HL-60 (cell line): ENCODE data around the gene MDM4.

Experiments used
- DNase-seq, 2 experiments: peaks; one replicate each; pipeline ENCODE4 v3.0.0-alpha.2; 2010 to 2020; ENCODE audit warnings: low read depth in 1 of 2, low spot score in 1 of 2
- H3K27ac ChIP-seq: fragments of 250-450 bp; sonication (Bioruptor Pico); replicated peaks from 2 replicates; pipeline ENCODE4 v1.5.1; 2020; ENCODE audit warnings: mild to moderate bottlenecking, moderate library complexity
- H3K27me3 ChIP-seq: fragments of 250-450 bp; sonication (Bioruptor Pico); 2 replicates; pipeline ENCODE4 v1.5.1; 2021; ENCODE audit warnings: mild to moderate bottlenecking, moderate library complexity; ENCODE audit not compliant: insufficient read depth, poor library complexity, severe bottlenecking
- H3K4me3 ChIP-seq: replicated peaks from 2 replicates; pipeline ENCODE4 v1.5.1; 2011; ENCODE audit warnings: mild to moderate bottlenecking, control low read depth, low read length; ENCODE audit not compliant: insufficient read depth
- GABPA ChIP-seq: IDR thresholded peaks from 2 replicates; pipeline ENCODE4 v1.6.1; 2012; ENCODE audit warnings: low read depth
- POLR2AphosphoS5 ChIP-seq: IDR thresholded peaks from 2 replicates; pipeline ENCODE4 v1.6.1; 2012; ENCODE audit warnings: low read depth
- SPI1 ChIP-seq: IDR thresholded peaks from 2 replicates; pipeline ENCODE4 v1.6.1; 2012; ENCODE audit warnings: low read depth, mild to moderate bottlenecking, borderline replicate concordance
- long read RNA-seq: library from polyadenylated mRNA; unstranded; transcript quantifications from one replicate; pipeline ENCODE4 v2.0.0, GENCODE V29; 2020
- TF ChIP-seq, protein P1 (sequence below): IDR thresholded peaks from one replicate; pipeline ENCODE4 v1.5.1; 2011; ENCODE audit warnings: low read length, control low read depth, inconsistent platforms; ENCODE audit not compliant: insufficient read depth
- TF ChIP-seq, protein P2 (sequence below): IDR thresholded peaks from 2 replicates; pipeline ENCODE4 v1.6.1; 2012; ENCODE audit warnings: low read depth; ENCODE audit not compliant: insufficient replicate concordance

Gene MDM4, protein sequence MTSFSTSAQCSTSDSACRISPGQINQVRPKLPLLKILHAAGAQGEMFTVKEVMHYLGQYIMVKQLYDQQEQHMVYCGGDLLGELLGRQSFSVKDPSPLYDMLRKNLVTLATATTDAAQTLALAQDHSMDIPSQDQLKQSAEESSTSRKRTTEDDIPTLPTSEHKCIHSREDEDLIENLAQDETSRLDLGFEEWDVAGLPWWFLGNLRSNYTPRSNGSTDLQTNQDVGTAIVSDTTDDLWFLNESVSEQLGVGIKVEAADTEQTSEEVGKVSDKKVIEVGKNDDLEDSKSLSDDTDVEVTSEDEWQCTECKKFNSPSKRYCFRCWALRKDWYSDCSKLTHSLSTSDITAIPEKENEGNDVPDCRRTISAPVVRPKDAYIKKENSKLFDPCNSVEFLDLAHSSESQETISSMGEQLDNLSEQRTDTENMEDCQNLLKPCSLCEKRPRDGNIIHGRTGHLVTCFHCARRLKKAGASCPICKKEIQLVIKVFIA
- long read RNA-seq, full-length matches to known transcripts: 30 of 46 reads
- long read RNA-seq, partial matches to known transcripts: 2 of 46 reads
- long read RNA-seq, other reads (novel, unspliced or antisense): 14 of 46 reads

DNA sequence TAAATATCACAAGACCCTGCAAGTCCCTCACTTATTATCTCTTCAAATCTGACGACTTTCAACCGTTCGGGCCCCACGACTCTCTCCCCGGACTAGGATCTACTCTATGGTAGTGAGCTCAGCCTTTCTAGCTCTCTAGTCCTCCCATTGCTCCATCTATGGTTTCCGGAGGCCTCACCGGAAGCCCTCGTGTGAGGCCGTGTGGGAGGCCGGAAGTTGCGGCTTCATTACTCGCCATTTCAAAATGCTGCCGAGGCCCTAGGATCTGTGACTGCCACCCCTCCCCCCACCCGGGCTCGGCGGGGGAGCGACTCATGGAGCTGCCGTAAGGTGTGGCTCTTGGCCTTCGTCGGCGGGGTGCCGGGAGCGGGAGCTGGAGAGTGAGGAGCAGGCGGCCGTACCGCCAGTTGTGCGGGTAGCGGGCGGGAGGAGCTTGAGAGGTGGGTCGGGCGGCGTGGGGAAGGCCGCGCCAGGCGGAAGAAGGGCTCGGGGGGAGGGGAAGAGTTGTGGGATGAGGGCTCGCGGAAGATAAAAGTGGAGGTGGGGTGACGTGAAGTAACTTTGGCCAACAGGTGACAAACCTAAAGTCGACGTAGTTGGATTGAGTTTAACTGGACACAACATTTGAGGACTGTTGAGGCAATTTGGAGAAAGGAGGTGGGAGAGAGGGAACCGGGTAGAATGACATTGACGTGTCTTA is at the start of gene MDM4:
Gene MDM4 (plus strand): TSS at position 227 of the 700 bp plus-strand sequence. CDS start 9,113 bp downstream, outside the sequence.
- Histone ChIP-seq H3K4me3 (peak within 1 kb of the TSS; percentile 66), H3K27me3 (no peaks in the 10 kb centered on the region), H3K27ac (peak within 1 kb of the TSS; percentile 99)
- TF ChIP-seq, protein P1, sequence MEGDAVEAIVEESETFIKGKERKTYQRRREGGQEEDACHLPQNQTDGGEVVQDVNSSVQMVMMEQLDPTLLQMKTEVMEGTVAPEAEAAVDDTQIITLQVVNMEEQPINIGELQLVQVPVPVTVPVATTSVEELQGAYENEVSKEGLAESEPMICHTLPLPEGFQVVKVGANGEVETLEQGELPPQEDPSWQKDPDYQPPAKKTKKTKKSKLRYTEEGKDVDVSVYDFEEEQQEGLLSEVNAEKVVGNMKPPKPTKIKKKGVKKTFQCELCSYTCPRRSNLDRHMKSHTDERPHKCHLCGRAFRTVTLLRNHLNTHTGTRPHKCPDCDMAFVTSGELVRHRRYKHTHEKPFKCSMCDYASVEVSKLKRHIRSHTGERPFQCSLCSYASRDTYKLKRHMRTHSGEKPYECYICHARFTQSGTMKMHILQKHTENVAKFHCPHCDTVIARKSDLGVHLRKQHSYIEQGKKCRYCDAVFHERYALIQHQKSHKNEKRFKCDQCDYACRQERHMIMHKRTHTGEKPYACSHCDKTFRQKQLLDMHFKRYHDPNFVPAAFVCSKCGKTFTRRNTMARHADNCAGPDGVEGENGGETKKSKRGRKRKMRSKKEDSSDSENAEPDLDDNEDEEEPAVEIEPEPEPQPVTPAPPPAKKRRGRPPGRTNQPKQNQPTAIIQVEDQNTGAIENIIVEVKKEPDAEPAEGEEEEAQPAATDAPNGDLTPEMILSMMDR: no peak
- TF ChIP-seq GABPA: peak; percentile 91
- TF ChIP-seq, protein P2, sequence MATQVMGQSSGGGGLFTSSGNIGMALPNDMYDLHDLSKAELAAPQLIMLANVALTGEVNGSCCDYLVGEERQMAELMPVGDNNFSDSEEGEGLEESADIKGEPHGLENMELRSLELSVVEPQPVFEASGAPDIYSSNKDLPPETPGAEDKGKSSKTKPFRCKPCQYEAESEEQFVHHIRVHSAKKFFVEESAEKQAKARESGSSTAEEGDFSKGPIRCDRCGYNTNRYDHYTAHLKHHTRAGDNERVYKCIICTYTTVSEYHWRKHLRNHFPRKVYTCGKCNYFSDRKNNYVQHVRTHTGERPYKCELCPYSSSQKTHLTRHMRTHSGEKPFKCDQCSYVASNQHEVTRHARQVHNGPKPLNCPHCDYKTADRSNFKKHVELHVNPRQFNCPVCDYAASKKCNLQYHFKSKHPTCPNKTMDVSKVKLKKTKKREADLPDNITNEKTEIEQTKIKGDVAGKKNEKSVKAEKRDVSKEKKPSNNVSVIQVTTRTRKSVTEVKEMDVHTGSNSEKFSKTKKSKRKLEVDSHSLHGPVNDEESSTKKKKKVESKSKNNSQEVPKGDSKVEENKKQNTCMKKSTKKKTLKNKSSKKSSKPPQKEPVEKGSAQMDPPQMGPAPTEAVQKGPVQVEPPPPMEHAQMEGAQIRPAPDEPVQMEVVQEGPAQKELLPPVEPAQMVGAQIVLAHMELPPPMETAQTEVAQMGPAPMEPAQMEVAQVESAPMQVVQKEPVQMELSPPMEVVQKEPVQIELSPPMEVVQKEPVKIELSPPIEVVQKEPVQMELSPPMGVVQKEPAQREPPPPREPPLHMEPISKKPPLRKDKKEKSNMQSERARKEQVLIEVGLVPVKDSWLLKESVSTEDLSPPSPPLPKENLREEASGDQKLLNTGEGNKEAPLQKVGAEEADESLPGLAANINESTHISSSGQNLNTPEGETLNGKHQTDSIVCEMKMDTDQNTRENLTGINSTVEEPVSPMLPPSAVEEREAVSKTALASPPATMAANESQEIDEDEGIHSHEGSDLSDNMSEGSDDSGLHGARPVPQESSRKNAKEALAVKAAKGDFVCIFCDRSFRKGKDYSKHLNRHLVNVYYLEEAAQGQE: peak; percentile 69
- TF ChIP-seq POLR2AphosphoS5: peak; percentile 90
- TF ChIP-seq SPI1: no peak
- peak; percentile 98 for DNase-seq

DNA sequence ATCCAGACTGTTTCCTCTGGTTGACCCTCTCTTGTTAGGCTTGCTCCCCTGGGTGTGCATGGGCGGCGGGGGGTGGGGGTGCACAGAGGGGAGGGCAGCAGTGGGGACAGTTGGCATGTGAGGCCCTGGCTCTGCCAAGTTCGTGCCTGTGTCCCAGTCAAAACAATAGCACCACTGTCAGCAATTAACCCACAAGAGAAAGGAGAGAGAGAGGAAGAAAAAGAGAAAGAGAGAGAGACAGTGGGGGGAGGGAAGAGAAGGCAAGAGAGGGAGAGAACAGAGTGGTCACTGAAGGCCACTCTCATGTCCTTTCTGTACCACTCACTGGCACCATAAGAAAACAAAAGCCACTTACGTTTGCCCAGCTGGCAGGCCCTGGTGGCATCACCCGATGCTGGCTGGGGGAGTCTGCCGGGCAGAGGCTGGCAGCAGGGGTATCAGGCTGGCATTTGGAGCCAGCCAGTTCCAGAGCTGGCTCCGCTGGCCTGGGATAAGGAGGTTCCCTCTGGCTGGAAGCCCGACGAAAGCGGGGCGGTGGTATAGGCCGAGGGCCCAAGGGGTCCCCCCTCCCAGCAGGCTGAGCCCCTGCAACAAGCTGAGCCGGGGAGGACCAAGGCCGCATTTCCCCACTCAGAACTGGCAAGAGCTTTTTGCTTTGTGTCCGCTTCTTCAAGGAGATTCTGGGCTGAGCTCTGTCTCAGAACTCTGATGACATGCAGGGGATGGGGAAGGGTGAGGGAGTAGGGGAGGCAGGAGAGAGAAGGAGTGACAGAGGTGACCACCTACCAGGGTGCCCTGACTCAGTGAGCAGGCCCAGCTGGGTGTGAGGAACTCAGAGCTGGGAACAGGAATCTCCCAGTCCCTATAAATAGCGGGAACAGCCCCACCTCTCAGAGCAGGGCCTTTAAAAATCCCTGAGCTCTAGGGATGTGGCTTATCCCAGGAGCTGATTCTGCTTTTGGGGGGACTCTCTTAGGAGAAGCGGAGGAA is 49.5 kb upstream of the MDM4 start:
- DNase-seq: no peak
- no peak overlapping the region for H3K4me3 ChIP-seq
- TF ChIP-seq, protein P1: no peak
- no peak for TF ChIP-seq GABPA
- no peak overlapping the region for H3K27ac ChIP-seq
- no peaks in the 10 kb centered on the region for H3K27me3 ChIP-seq

DNA sequence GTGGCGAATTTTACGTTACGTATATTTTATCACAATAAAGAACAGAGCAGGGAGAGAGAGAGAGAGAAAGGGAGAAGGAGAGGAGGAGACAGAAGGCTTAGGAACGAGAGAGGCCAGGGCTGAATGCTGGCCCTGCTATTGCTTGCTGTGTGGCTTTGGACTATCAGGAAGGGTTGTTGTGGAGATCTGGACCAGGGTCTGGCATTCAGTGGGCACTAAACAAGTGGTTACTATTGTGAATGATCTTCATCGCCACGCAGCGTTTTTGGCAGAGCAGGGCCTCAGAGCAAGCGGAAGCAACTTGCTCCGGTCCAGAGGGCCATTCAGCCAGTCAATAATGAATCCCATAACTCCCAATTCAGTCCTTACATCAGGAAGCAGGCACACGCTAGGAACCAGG is 48.0 kb upstream of the MDM4 start:
- Histone ChIP-seq H3K27ac (no peak overlapping the region), H3K4me3 (no peak overlapping the region), H3K27me3 (no peaks in the 10 kb centered on the region)
- TF ChIP-seq SPI1: no peak
- TF ChIP-seq POLR2AphosphoS5: no peak
- TF ChIP-seq, protein P2: no peak
- TF ChIP-seq GABPA: no peak
- TF ChIP-seq, protein P1: no peak
- DNase-seq: no peak
